ENCODE results near the gene FHOD3. TPM values are rescaled to one million over a fixed set of nuclear protein-coding genes. Genes with fewer than 3 reads are reported as not detected.

The FHOD3 gene
- total and polyA plus RNA-seq, 2 of the 13 experiments (the other 11 are each of a cell fraction or from before 2014, with no cell fraction given): 0.07 TPM; not detected in 1

DNA sequence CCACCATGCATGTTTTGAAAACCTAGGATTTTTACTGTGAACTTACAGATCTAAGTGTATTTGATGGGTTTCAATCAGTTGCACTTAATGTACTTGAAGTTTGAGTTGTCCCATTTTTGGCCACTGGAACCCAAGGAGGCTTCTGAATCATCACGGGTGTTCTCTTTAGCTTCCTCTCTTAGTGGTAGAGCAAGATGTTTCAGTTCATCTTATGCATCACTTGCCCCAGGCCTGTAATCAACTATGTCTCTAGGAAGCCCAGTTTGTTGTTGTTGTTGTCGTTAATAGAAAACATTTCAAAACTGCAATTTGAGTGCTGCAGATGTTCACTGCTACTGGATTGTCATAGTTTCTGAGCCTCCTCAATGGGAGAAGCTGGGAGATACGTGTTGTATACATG is 97.0 kb downstream of the FHOD3 start (continued):
- TF ChIP-seq RERE (CRISPR knock-in tag; IDR thresholded peaks at IDR 0.05; ENCODE audit: low read depth) (no peak), GATA4 (IDR thresholded peaks at IDR 0.05; ENCODE audit: borderline replicate concordance, low read depth) (no peak), PITX1 (CRISPR knock-in tag; IDR thresholded peaks at IDR 0.05) (no peak), ESRRA (CRISPR knock-in tag; IDR thresholded peaks at IDR 0.05; ENCODE audit: low read depth) (no peak), ZNF451 (CRISPR knock-in tag; IDR thresholded peaks at IDR 0.05) (no peak), PRMT3 (CRISPR knock-in tag; IDR thresholded peaks at IDR 0.05; ENCODE audit: borderline replicate concordance, low read depth) (no peak), BATF2 (CRISPR knock-in tag; IDR thresholded peaks at IDR 0.05) (no peak), ZSCAN29 (CRISPR knock-in tag; conservative IDR thresholded peaks at IDR 0.05) (no peak), NONO (IDR thresholded peaks at IDR 0.05) (no peak), NONO (CRISPR knock-in tag; conservative IDR thresholded peaks at IDR 0.05) (no peak)
- TF ChIP-seq, protein P1, sequence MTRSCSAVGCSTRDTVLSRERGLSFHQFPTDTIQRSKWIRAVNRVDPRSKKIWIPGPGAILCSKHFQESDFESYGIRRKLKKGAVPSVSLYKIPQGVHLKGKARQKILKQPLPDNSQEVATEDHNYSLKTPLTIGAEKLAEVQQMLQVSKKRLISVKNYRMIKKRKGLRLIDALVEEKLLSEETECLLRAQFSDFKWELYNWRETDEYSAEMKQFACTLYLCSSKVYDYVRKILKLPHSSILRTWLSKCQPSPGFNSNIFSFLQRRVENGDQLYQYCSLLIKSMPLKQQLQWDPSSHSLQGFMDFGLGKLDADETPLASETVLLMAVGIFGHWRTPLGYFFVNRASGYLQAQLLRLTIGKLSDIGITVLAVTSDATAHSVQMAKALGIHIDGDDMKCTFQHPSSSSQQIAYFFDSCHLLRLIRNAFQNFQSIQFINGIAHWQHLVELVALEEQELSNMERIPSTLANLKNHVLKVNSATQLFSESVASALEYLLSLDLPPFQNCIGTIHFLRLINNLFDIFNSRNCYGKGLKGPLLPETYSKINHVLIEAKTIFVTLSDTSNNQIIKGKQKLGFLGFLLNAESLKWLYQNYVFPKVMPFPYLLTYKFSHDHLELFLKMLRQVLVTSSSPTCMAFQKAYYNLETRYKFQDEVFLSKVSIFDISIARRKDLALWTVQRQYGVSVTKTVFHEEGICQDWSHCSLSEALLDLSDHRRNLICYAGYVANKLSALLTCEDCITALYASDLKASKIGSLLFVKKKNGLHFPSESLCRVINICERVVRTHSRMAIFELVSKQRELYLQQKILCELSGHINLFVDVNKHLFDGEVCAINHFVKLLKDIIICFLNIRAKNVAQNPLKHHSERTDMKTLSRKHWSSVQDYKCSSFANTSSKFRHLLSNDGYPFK (CRISPR knock-in tag; IDR thresholded peaks at IDR 0.05; ENCODE audit: borderline replicate concordance): no peak
- TF ChIP-seq, protein P2, sequence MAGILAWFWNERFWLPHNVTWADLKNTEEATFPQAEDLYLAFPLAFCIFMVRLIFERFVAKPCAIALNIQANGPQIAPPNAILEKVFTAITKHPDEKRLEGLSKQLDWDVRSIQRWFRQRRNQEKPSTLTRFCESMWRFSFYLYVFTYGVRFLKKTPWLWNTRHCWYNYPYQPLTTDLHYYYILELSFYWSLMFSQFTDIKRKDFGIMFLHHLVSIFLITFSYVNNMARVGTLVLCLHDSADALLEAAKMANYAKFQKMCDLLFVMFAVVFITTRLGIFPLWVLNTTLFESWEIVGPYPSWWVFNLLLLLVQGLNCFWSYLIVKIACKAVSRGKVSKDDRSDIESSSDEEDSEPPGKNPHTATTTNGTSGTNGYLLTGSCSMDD (CRISPR knock-in tag; IDR thresholded peaks at IDR 0.05): no peak

Measured in HepG2 (cell line).